Stimulated activated CD4-positive, alpha-beta T cell treated with anti-CD3 and anti-CD28 coated beads, Interleukin-4, amount 100 ng/mL, for 4 hours (primary cell): ENCODE data around the gene ZNF280D.

Experiments
- DNase-seq, 2 experiments: peaks; one replicate each; pipeline ENCODE4 v3.0.0-alpha.2; 2020

The ZNF280D gene

DNA sequence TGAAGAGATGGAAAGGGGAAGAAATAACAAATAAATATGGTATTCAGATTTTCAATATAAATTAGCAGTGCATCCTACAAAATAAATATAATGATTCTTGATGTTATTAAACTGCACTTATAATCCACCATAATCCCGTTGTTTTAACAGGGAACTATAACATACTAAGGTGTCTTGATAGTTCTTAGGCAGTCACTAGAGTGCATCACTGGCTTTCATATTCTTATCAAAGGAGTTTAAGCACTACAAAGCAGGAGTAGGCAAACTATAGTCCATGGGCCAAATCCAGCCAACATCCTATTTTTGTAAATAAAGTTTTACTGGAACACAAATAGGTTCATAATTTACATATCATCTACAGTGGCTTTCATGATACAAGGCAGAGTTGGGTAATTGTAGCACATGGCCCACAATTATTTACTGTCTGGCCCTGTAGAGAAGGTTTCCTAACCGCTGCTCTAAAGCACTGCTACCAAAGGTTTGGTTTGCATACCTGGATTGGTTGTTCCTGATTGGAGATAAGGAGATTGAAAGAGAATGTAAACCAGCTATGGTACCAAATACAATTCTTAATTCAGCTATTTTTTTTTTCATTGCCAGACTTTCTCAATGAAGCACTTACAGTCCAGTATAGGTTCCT lies 104.3 kb downstream of the ZNF280D start:
- no peak for DNase-seq

DNA sequence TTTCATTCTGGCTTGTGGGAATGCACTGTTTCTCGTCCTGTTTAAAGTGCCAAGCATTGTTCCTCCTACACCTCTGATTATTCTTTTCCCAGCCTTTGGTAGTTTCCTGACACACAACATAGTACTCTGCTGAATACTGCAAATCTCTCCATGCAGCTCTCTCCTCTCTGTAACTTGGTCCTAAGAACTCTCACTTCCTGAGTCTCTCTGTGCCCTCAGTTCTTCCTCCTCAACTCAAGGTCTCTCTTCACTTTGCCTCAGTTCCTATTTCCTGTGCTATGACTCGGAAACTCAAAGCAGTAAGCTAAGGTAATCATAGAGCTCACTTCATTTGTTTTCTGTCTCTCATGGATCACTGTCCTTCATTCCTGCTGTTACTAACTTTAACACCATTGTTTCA lies 113.4 kb downstream of the ZNF280D start:
- DNase-seq: no peak

DNA sequence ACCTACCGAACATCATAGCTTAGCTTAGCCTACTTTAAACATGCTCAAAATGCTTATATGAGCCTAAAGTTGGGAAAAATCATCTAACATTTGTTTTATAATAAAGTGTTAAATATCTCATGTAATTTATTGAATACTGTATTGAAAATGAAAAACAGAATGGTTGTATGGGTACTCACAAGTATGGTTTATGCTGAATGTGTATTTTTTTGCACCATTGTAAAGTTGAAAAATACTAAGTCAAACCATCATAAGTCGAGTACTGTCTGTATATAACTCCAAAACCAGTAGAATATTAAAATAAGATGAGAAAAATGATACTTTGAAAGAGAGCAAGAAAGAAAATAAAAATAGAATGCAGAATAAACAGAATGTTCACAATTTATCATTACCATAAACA lies 115.7 kb downstream of the ZNF280D start:
- no peak for DNase-seq

DNA sequence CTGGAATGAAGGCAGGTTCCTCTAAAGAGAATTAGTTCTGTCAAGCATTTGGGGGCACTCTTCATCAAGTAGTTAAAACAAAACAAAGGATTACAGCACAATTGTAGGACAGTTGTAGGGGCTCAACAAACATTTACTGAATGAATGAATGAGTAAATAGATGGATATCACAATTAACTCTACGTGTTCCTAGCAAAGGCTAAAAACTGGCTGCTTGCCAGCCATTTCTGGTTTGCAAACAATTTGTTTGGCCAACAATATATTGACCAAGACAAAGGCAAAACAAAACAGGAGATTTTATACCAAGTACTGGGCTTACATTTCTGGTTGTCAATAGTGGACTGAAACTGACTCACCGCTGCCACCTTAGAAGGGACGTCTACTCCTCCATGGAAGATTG lies 116.8 kb downstream of the ZNF280D start:
- no peak for DNase-seq

GRCh38 chr15:56613811-56614210 lies 119.5 kb downstream of the ZNF280D start:
- DNase-seq: no peak

DNA sequence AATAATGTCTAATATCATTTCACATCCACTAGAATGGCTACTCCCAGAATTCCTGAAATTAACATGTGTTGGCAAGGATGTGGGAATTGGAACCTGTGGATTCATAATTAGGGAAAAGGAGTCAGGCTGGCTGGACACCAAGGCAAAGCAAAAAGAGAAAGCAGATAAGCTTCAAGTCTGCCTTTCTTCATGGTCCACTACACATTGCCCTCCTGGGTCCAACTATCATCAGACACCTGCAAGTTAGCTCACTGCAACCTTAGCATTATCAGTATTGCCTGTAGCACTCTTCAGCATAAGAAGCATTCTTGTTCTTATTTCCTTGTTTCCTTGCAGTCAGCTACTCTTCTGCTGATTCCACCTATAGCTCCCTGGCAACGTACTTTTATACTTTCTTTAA lies 124.3 kb downstream of the ZNF280D start:
- no peak for DNase-seq

DNA sequence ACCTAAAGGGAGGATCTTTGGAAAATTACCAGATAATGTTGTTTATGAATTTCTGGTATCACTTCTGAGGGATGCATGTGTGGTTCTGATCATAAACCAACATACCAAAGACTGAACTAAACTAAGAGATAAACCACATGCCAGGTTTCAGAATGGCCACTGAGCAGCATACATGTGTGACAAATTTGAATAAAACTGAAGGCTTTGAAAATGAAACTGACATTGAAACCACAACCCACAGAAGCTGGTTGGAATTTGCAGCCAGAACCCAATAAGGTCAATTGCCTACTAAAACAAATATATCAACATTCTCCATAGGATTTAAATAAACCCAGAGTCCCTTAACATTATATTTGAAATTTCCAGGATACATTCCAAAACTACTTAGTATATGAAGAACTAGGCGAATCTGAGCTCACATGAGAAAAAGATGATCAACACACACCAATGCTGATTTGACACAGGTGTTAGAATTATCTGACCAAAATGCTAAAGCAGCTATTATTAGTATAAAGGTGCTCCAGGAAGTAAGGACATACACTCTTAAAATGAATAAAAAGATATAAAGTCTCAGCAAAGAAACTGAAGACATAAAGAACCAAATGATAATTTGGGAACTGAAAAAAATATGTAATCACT lies 125.0 kb downstream of the ZNF280D start:
- no peak for DNase-seq

- DNase-seq: no peak
Measured at GRCh38 chr15:56602253-56602652, 131.1 kb downstream of the ZNF280D start.

DNA sequence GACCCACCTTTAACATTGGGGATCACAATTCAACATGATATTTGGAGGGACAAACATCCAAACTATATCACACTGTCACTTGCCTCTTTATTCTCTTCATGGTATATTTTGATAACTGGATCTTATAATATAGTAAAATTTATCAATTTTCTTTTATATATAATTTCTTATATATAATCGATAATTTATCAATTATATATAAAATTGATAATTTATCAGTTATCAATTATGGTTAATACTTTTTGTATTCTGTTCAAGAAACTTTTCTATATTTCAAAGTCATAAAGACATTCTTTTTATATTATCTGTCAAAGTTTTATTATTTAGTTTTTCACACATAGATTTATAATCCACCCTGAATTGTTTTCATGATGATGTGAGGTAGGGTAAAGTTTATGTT lies 132.9 kb downstream of the ZNF280D start:
- DNase-seq: no peak

DNA sequence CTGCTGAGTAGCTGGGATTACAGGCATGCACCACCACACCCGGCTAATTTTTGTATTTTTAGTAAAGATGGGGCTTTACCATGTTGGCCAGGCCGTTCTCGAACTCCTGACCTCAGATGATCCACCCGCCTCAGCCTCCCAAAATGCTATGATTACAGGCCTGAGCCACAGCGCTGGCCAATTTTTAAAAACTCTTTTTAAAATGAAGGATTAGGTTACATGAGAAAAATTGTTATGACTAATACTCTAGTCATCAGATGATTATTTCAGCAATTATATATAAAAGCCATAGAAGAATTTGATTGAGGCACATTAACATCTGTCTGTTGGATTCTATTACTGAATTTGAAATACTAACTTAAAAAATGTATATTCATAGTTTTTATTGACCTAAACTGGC lies 134.3 kb downstream of the ZNF280D start:
- DNase-seq: no peak

DNA sequence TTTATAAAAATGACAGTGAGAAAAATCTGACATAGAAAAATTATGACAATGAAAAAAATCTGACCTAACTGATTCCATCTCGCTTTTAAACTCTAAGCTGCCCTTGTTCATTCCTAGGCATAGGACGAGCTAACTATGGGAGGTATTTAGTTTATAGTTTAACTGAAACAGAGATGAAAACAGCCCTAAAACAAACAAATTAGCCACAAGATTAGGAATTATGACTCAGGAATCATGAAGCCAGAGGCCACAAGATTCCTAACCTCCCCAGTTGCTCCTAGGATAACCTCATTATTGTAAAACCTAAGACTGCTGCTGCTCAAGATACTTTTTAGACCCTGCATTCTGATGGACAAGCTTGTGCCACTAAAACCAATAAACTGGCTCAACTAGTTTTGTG lies 145.6 kb downstream of the ZNF280D start:
- no peak for DNase-seq

DNA sequence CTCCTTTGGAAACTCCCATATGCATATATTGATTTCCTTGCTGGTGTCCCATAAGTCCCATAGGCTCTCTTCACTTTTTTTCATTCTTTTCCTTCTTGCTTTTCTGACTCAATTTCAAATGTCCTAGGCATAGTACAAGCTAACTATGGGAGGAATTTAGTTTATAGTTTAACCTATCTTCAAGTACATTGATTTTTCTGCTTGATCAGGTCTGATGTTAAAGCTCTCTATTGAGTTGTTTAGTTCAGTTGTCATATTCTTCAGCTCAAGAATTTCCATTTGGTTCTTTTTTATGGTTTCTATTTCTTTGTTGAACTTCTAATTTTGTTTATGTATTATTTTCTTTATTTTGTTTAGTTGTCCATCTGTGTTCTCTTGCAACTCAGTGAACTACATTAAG lies 147.1 kb downstream of the ZNF280D start:
- DNase-seq: no peak

DNA sequence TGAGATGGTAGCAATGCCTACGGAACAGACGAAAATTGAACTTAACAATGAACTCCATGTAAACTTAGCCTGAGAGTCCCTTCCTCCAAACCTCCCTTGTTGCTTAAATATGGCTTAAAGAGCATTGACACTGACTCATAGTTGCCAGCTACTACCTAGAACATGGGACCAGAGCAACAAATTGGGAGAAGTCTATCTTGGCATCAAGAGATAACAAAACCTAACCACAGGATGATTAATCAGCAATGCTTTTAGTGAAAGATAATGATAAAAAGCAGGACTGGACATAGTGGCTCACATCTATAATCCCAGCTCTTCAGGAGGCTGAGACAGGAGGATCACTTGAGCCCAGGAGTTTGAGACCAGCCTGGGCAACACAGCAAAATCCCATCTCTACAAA lies 150.5 kb downstream of the ZNF280D start:
- DNase-seq: no peak
